HEK293T (cell line): ENCODE data around the gene SERPINA6.

Experiments used
- BHLHE40 ChIP-seq: fragments of 450-650 bp; IDR thresholded peaks from 2 replicates; pipeline ENCODE4 v1.6.1; 2016; ENCODE audit warnings: mild to moderate bottlenecking, moderate library complexity, borderline replicate concordance
- CTBP1 ChIP-seq: fragments of 450-650 bp; IDR thresholded peaks from 2 replicates; pipeline ENCODE4 v1.6.1; 2016; ENCODE audit warnings: borderline replicate concordance
- ELF4 ChIP-seq: fragments of 450-650 bp; IDR thresholded peaks from 2 replicates; pipeline ENCODE4 v1.6.1; 2017; ENCODE audit warnings: antibody characterized with exemption
- HDGF ChIP-seq: fragments of 450-650 bp; IDR thresholded peaks from 2 replicates; pipeline ENCODE4 v1.6.1; 2017; ENCODE audit warnings: antibody characterized with exemption, borderline replicate concordance
- NFRKB ChIP-seq: fragments of 450-650 bp; IDR thresholded peaks from 2 replicates; pipeline ENCODE4 v1.6.1; 2016; ENCODE audit warnings: mild to moderate bottlenecking, moderate library complexity
- SP1 ChIP-seq: fragments of 450-650 bp; IDR thresholded peaks from 2 replicates; pipeline ENCODE4 v1.6.1; 2017
- SUZ12 ChIP-seq: fragments of 450-650 bp; IDR thresholded peaks from 2 replicates; pipeline ENCODE4 v1.6.1; 2016; ENCODE audit warnings: mild to moderate bottlenecking
- TARDBP ChIP-seq: fragments of 450-650 bp; IDR thresholded peaks from 2 replicates; pipeline ENCODE4 v1.6.1; 2016

DNA sequence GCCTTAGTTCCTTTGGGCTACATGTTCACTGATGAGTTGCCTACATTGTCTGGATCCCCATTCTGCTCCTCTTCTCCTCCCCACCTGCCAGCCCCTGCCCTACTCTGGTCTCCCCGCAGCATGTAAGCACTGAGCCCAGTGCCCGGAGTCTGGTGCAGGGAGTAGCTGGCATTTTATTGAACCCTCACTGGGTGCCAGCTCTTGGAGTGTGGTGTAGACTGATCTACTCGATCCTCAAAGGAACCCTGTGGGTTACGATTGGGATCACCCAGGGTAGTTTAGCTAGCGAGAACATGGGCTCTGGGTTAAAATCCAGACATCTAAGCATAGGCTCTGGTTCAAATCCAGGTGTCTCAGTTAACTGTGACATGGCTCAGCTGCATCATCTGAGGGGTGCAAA is 8.3 kb upstream of the SERPINA6 start:
- TF ChIP-seq CTBP1 (no peak), HDGF (no peak), NFRKB (no peak), SP1 (no peak), BHLHE40 (no peak), SUZ12 (no peak), ELF4 (no peak), TARDBP (no peak)
